Transverse colon (tissue), 4 donors: ENCODE data around the gene ATF6. TPM values are rescaled to one million over a fixed set of nuclear protein-coding genes. Genes with fewer than 3 reads are reported as not detected.

ENCODE experiments used
- DNase-seq: peaks from one replicate; pipeline ENCODE4 v3.0.0-alpha.2; 2019
- H3K27ac ChIP-seq, 4 donors: fragments of 200-600 bp; sonication (generic); 2 replicates each; pipeline ENCODE4 v1.5.1; 2016 to 2018; ENCODE audit warnings: inconsistent platforms in 4 of 4
- H3K27me3 ChIP-seq: fragments of 200-600 bp; sonication (generic); 2 replicates; pipeline ENCODE4 v1.5.1; 2017; ENCODE audit warnings: inconsistent platforms
- H3K36me3 ChIP-seq, 4 donors: fragments of 200-600 bp; sonication (generic); 2 replicates each; pipeline ENCODE4 v1.5.1; 2017 to 2019; ENCODE audit warnings: inconsistent platforms in 4 of 4
- H3K4me1 ChIP-seq, 4 donors: fragments of 200-600 bp; sonication (generic); 2 replicates each; pipeline ENCODE4 v1.5.1; 2017 to 2020; ENCODE audit warnings: inconsistent platforms in 4 of 4
- H3K4me3 ChIP-seq, 4 donors: fragments of 200-600 bp; sonication (generic); 1 replicate in 1 of 4; 2 replicates in 3 of 4; pipeline versions ENCODE4 v1.5.1 to v1.6.1; 2017 to 2019; ENCODE audit warnings: inconsistent platforms in 4 of 4
- H3K9me3 ChIP-seq, 2 donors: fragments of 200-600 bp; sonication (generic); 2 replicates each; pipeline ENCODE4 v1.5.1; 2017 to 2019; ENCODE audit warnings: inconsistent platforms in 2 of 2
- EP300 ChIP-seq: sonication (generic); formaldehyde crosslinking; IDR thresholded peaks from one replicate; pipeline ENCODE4 v1.6.1; 2017; ENCODE audit warnings: antibody characterized with exemption, low read depth
- POLR2A ChIP-seq: fragments of 450-650 bp; IDR thresholded peaks from one replicate; pipeline ENCODE4 v1.6.1; 2016; ENCODE audit warnings: antibody characterized with exemption, mild to moderate bottlenecking, moderate library complexity
- POLR2AphosphoS5 ChIP-seq, 3 donors: sonication (generic); formaldehyde crosslinking; IDR thresholded peaks; one replicate each; pipeline ENCODE4 v1.6.1; 2016; ENCODE audit warnings: antibody characterized with exemption in 3 of 3
- WGBS, 2 donors: methylation state at CpG; one replicate each; pipeline ENCODE4 v1.1.5; 2018; ENCODE audit warnings: low coverage in 1 of 2; 5-methylcytosine and 5-hydroxymethylcytosine counted together
- in situ Hi-C, 4 donors: fragments of 200-750 bp; cut with MboI; loops; one replicate each; pipeline versions ENCODE4 v1.15.0 to v1.15.1; 2017; ENCODE audit warnings: low sequenced_read_pairs in 3 of 4, low pct_ligation_motif_present in 1 of 4, low pct_unique_long_range_greater_than_20kb in 1 of 4
- intact Hi-C: fragments of 100-400 bp; cut with DNase I; formaldehyde crosslinking; loops from one replicate; pipeline ENCODE4 v1.15.1; 2023; ENCODE audit warnings: low total_unique reads
- total RNA-seq, 4 donors: library from RNA; depleted of rRNA; stranded (reverse); fragments of >200 nt; gene quantifications; one replicate each; pipeline ENCODE4 v1.1.0, GENCODE V29; 2016
- TF ChIP-seq, protein P1 (sequence below), 5 experiments: fragments of 200-600 bp in 3 of 5; fragments of 450-650 bp in 2 of 5; sonication (generic) in 3 of 5; IDR thresholded peaks; 1 replicate in 2 of 5; 2 replicates in 3 of 5; pipeline ENCODE4 v1.5.1; 2016 to 2017; ENCODE audit warnings: antibody characterized with exemption in 5 of 5, inconsistent platforms in 3 of 5, mild to moderate bottlenecking in 2 of 5, moderate library complexity in 1 of 5

The ATF6 gene, protein sequence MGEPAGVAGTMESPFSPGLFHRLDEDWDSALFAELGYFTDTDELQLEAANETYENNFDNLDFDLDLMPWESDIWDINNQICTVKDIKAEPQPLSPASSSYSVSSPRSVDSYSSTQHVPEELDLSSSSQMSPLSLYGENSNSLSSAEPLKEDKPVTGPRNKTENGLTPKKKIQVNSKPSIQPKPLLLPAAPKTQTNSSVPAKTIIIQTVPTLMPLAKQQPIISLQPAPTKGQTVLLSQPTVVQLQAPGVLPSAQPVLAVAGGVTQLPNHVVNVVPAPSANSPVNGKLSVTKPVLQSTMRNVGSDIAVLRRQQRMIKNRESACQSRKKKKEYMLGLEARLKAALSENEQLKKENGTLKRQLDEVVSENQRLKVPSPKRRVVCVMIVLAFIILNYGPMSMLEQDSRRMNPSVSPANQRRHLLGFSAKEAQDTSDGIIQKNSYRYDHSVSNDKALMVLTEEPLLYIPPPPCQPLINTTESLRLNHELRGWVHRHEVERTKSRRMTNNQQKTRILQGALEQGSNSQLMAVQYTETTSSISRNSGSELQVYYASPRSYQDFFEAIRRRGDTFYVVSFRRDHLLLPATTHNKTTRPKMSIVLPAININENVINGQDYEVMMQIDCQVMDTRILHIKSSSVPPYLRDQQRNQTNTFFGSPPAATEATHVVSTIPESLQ
- total RNA-seq, result 10 to 100 TPM; 10.8 to 45.8 (median 23.0) TPM

DNA sequence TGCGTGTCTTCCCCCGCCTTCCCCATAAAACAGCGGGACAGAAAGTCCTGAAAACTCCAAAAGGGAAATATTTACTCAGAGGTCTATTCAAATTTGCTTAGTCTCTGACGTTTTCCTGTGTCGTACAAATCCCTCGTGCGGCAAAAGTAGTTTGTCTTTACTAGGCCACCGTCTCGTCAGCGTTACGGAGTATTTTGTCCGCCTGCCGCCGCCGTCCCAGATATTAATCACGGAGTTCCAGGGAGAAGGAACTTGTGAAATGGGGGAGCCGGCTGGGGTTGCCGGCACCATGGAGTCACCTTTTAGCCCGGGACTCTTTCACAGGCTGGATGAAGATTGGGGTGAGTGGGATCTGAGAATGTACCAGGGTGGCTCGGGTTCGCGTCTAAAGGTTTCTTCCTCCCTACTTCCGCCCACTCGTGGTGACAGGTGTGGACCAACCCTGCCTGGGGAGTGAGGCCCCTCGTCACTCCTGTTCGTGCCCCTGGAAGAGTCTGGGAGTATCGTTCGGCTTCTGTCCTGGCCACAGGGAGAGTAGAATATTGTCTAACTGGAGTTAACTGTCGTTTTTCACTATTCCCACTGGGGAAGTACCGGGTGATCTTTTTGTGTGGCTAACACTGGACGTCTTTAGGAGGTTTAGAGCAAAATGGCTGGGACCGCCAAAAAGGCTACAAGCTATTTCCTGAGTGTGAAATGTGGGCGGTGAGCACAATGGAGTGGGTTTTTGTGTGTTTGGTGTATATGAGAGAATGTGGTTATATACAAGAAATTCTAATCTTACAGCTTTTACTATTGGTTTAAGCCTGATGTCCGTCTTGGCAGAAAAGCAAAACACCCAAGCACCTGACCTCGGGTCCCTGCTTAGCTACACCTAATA, at the start of gene ATF6:
Gene ATF6 (plus strand): TSS at position 219 of the 880 bp plus-strand sequence. CDS start 41 bp downstream, at position 260.
- WGBS, 2 donors, result 0 to 1% methylated on average over 19 to 35 of the region's 35 CpGs
- H3K27me3 ChIP-seq, result no peaks in the 10 kb centered on the region
- peak; percentile 91 for DNase-seq
- in situ Hi-C loops, result no loop called here
- no peaks in the 10 kb centered on the region for H3K36me3 ChIP-seq
- H3K4me1 ChIP-seq, result peaks cover 11 to 28% (median 16%) of the 10 kb centered on the region in 4 donors
- intact Hi-C loops, result no loop called here
- peak within 1 kb of the TSS; percentile 82 to 94 (median 84) for H3K27ac ChIP-seq
- H3K9me3 ChIP-seq, result no peaks in the 10 kb centered on the region
- H3K4me3 ChIP-seq, result peak within 1 kb of the TSS; percentile 79 to 85 (median 80)
- TF ChIP-seq, protein P1, sequence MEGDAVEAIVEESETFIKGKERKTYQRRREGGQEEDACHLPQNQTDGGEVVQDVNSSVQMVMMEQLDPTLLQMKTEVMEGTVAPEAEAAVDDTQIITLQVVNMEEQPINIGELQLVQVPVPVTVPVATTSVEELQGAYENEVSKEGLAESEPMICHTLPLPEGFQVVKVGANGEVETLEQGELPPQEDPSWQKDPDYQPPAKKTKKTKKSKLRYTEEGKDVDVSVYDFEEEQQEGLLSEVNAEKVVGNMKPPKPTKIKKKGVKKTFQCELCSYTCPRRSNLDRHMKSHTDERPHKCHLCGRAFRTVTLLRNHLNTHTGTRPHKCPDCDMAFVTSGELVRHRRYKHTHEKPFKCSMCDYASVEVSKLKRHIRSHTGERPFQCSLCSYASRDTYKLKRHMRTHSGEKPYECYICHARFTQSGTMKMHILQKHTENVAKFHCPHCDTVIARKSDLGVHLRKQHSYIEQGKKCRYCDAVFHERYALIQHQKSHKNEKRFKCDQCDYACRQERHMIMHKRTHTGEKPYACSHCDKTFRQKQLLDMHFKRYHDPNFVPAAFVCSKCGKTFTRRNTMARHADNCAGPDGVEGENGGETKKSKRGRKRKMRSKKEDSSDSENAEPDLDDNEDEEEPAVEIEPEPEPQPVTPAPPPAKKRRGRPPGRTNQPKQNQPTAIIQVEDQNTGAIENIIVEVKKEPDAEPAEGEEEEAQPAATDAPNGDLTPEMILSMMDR (IDR thresholded peaks at IDR 0.05), result no peak
- TF ChIP-seq POLR2A, result peak; percentile 79
- peak; percentile 90 to 92 (median 91) for TF ChIP-seq POLR2AphosphoS5 (IDR thresholded peaks at IDR 0.05)
- TF ChIP-seq EP300, result peak; percentile 62

DNA sequence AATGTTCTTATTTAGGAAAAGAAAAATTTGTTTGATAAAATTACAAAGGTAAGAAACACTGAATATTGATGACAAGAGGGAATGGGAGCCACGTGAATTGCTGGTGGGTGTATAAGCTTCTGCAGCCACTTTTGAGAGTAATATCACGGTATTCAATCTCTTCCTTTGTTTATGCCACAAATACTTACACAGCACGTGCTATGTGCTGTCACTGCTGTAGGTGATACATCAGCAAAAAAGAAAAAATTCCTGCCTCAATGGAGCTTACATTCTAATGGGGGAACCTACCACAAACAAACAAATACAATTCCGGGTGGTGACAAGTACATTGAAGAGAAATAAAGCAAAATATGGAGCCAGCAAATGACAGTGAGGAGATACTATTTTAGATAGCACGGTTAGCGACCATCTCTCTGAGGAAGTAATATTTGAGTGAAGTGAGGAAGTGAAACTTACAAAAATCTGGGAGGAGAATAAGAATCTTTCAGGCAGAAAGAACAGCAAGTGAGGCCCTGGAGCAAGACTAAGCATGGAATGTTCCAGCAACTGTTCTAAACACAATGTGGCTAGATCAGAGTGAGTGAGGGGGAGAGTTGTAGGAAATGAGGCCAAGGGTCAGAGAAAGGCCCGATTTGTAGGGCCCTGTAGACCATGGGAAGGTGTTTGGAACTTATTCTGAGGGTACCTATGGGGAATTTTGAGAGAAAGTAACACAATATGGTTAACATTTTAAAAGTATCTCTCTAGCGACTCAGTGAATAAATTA, 47.4 kb upstream of the ATF6 start:
- in situ Hi-C loops, result no loop called here
- intact Hi-C loops, result no loop called here

DNA sequence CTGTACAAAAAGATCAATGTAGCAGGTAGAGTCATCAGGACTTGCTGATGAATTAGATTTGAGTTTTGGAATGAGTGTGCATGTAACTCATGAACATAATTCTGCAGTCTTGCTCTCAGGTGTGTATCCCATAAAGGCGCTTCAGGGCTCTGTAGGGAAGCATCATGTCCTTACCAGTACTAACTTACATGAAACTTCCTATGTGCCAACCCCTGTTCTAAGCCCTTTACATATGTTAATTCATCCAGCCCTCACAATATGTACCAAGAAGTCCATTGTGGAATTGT, 46.9 kb upstream of the ATF6 start:
- Histone ChIP-seq H3K27ac (no peak overlapping the region), H3K4me3 (no peak overlapping the region), H3K27me3 (peaks cover 30% of the 10 kb centered on the region), H3K9me3 (no peaks in the 10 kb centered on the region), H3K4me1 (no peaks in the 10 kb centered on the region), H3K36me3 (no peaks in the 10 kb centered on the region)
- 89% methylated on average over 1 of the region's 1 CpG; no CpG with 5 or more reads in 1 of the 2 donors for WGBS, 2 donors
- no peak for DNase-seq
- no peak for TF ChIP-seq POLR2AphosphoS5 (IDR thresholded peaks at IDR 0.05)
- TF ChIP-seq, protein P1 (IDR thresholded peaks at IDR 0.05), result no peak
- TF ChIP-seq POLR2A, result no peak
- TF ChIP-seq EP300, result no peak
- in situ Hi-C loops, result no loop called here
- intact Hi-C loops, result no loop called here

More for the DNA sequence above, 47.4 kb upstream of the ATF6 start:
- DNase-seq, result no peak
- H3K9me3 ChIP-seq, result no peaks in the 10 kb centered on the region
- no peak overlapping the region for H3K4me3 ChIP-seq
- H3K36me3 ChIP-seq, result no peaks in the 10 kb centered on the region
- H3K27me3 ChIP-seq, result peaks cover 30% of the 10 kb centered on the region
- TF ChIP-seq, protein P1 (IDR thresholded peaks at IDR 0.05), result no peak
- no peak for TF ChIP-seq POLR2A
- no peak for TF ChIP-seq EP300
- TF ChIP-seq POLR2AphosphoS5 (IDR thresholded peaks at IDR 0.05), result no peak
- no peak overlapping the region for H3K27ac ChIP-seq
- WGBS, 2 donors, result 60 to 69% methylated on average over 8 of the region's 8 CpGs
- H3K4me1 ChIP-seq, result no peaks in the 10 kb centered on the region
